Liver (tissue), 3 donors: Measurements from ENCODE around the gene SNHG17.

Experiments used
- CTCF ChIP-seq: fragments of 150-350 bp; IDR thresholded peaks from 2 replicates; pipeline ENCODE4 v1.5.1; 2017; ENCODE audit warnings: improper control_type of control experiment, low read depth, low read length; ENCODE audit not compliant: missing input control
- EGR1 ChIP-seq, 2 donors: IDR thresholded peaks; 2 replicates each; pipeline ENCODE4 v1.6.1; 2016 to 2018; ENCODE audit warnings: antibody characterized with exemption in 2 of 2, low read depth in 2 of 2
- FOXA1 ChIP-seq: IDR thresholded peaks from 2 replicates; pipeline ENCODE4 v1.6.1; 2016; ENCODE audit warnings: antibody characterized with exemption
- MAX ChIP-seq: IDR thresholded peaks from 2 replicates; pipeline ENCODE4 v1.6.1; 2016; ENCODE audit warnings: antibody characterized with exemption
- RAD21 ChIP-seq, 2 donors: IDR thresholded peaks; 2 replicates each; pipeline ENCODE4 v1.6.1; 2016; ENCODE audit warnings: antibody characterized with exemption in 2 of 2, mild to moderate bottlenecking in 2 of 2
- REST ChIP-seq: IDR thresholded peaks from 2 replicates; pipeline ENCODE4 v1.6.1; 2016; ENCODE audit warnings: antibody characterized with exemption, mild to moderate bottlenecking
- TAF1 ChIP-seq: conservative IDR thresholded peaks from 2 replicates; pipeline ENCODE4 v1.6.1; 2016; ENCODE audit warnings: antibody characterized with exemption, mild to moderate bottlenecking
- YY1 ChIP-seq: IDR thresholded peaks from 2 replicates; pipeline ENCODE4 v1.6.1; 2016; ENCODE audit warnings: antibody characterized with exemption, mild to moderate bottlenecking
- donor health status: healthy.
- donor health status: healthy.

GRCh38 chr20:38418509-38419204 lies 16.5 kb downstream of the SNHG17 start:
- TF ChIP-seq CTCF (no peak), YY1 (no peak), FOXA1 (no peak), EGR1 (IDR thresholded peaks at IDR 0.05; ENCODE audit: low read depth in 2 of 2) (no peak), REST (no peak), RAD21 (IDR thresholded peaks at IDR 0.05) (no peak), TAF1 (no peak), MAX (no peak)
